ENCODE measurements around the gene SULT1C3. TPM values are rescaled to one million over a fixed set of nuclear protein-coding genes. Genes with fewer than 3 reads are reported as not detected.

The SULT1C3 gene
- total RNA-seq, 3 donors from 2014 or later = 0.66 to 2.0 TPM; not detected in 1

- H3K9me3 ChIP-seq = peaks cover 3 to 12% of the 10 kb centered on the region in 2 donors
- TF ChIP-seq POLR2AphosphoS5 (IDR thresholded peaks at IDR 0.05) (no peak), POLR2A (IDR thresholded peaks at IDR 0.05) (no peak)
- TF ChIP-seq, protein P1, sequence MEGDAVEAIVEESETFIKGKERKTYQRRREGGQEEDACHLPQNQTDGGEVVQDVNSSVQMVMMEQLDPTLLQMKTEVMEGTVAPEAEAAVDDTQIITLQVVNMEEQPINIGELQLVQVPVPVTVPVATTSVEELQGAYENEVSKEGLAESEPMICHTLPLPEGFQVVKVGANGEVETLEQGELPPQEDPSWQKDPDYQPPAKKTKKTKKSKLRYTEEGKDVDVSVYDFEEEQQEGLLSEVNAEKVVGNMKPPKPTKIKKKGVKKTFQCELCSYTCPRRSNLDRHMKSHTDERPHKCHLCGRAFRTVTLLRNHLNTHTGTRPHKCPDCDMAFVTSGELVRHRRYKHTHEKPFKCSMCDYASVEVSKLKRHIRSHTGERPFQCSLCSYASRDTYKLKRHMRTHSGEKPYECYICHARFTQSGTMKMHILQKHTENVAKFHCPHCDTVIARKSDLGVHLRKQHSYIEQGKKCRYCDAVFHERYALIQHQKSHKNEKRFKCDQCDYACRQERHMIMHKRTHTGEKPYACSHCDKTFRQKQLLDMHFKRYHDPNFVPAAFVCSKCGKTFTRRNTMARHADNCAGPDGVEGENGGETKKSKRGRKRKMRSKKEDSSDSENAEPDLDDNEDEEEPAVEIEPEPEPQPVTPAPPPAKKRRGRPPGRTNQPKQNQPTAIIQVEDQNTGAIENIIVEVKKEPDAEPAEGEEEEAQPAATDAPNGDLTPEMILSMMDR (IDR thresholded peaks at IDR 0.05) = no peak
- H3K36me3 ChIP-seq = no peaks in the 10 kb centered on the region
- no peaks in the 10 kb centered on the region for H3K27me3 ChIP-seq
- intact Hi-C loops (cut with DNase I; ENCODE audit: low total_unique reads) = no loop called here
- no peaks in the 10 kb centered on the region for H3K4me1 ChIP-seq
- H3K27ac ChIP-seq = no peak overlapping the region
- DNase-seq (ENCODE audit: low spot score in 2 of 2) = no peak
- H3K4me3 ChIP-seq = no peak overlapping the region
Observed at GRCh38 chr2:108200569-108200968, 39.2 kb upstream of the SULT1C3 start.

DNA sequence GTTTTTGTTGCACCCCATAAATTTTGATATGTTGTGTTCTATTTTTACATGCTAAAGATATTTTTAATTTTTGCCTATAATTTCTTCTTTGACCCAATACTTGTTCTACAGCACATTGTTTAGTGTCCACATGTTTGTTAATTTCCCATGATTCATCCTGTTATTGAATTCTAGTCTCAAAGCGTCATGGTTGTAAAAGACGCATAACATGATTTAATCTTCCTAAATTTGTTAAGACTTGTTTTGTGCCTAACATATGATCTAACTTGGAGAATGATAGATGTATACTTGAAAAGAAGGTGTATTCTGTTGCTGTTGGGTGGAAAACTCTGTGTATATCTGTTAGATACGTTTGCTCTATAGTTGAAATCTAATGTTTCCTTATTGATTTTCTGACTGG is 27.1 kb upstream of the SULT1C3 start:
- intact Hi-C loops (cut with DNase I; ENCODE audit: low total_unique reads) = no loop called here
- TF ChIP-seq, protein P1 (IDR thresholded peaks at IDR 0.05) = no peak
- TF ChIP-seq POLR2AphosphoS5 (IDR thresholded peaks at IDR 0.05) = no peak
- no peak for TF ChIP-seq POLR2A (IDR thresholded peaks at IDR 0.05)

GRCh38 chr2:108215794-108216211 is 24.0 kb upstream of the SULT1C3 start:
- no peak for DNase-seq (ENCODE audit: low spot score in 2 of 2)
- intact Hi-C loops (cut with DNase I; ENCODE audit: low total_unique reads) = no loop called here

More for the DNA sequence above, 27.1 kb upstream of the SULT1C3 start:
- no peaks in the 10 kb centered on the region for H3K36me3 ChIP-seq
- no peaks in the 10 kb centered on the region for H3K27me3 ChIP-seq
- DNase-seq (ENCODE audit: low spot score in 2 of 2) = no peak
- H3K4me3 ChIP-seq = no peak overlapping the region
- H3K9me3 ChIP-seq = peaks cover 10 to 30% of the 10 kb centered on the region in 2 donors
- no peak overlapping the region for H3K27ac ChIP-seq
- no peaks in the 10 kb centered on the region for H3K4me1 ChIP-seq

GRCh38 chr2:108217211-108217610 is 22.6 kb upstream of the SULT1C3 start:
- no peak for DNase-seq (ENCODE audit: low spot score in 2 of 2)
- Histone ChIP-seq H3K27ac (no peak overlapping the region), H3K4me1 (no peaks in the 10 kb centered on the region), H3K27me3 (no peaks in the 10 kb centered on the region), H3K9me3 (no peaks in the 10 kb centered on the region), H3K4me3 (no peak overlapping the region), H3K36me3 (no peaks in the 10 kb centered on the region)
- intact Hi-C loops (cut with DNase I; ENCODE audit: low total_unique reads) = no loop called here
- TF ChIP-seq POLR2AphosphoS5 (IDR thresholded peaks at IDR 0.05) (no peak), POLR2A (IDR thresholded peaks at IDR 0.05) (no peak)
- TF ChIP-seq, protein P1 (IDR thresholded peaks at IDR 0.05) = no peak

More at GRCh38 chr2:108215794-108216211, 24.0 kb upstream of the SULT1C3 start:
- Histone ChIP-seq H3K4me3 (peak overlapping the region in 1 of 3 donors; percentile 13), H3K36me3 (no peaks in the 10 kb centered on the region), H3K27ac (no peak overlapping the region), H3K9me3 (peaks cover 0 to 1% of the 10 kb centered on the region in 2 donors), H3K4me1 (no peaks in the 10 kb centered on the region), H3K27me3 (no peaks in the 10 kb centered on the region)
- no peak for TF ChIP-seq POLR2A (IDR thresholded peaks at IDR 0.05)

GRCh38 chr2:108219688-108220087 is 20.1 kb upstream of the SULT1C3 start:
- TF ChIP-seq POLR2A (IDR thresholded peaks at IDR 0.05) = no peak
- TF ChIP-seq, protein P1 (IDR thresholded peaks at IDR 0.05) = no peak
- no peak for TF ChIP-seq POLR2AphosphoS5 (IDR thresholded peaks at IDR 0.05)
- DNase-seq (ENCODE audit: low spot score in 2 of 2) = no peak
- H3K9me3 ChIP-seq = peaks cover 6 to 18% of the 10 kb centered on the region in 2 donors
- intact Hi-C loops (cut with DNase I; ENCODE audit: low total_unique reads) = no loop called here
- no peak overlapping the region for H3K4me3 ChIP-seq
- no peaks in the 10 kb centered on the region for H3K4me1 ChIP-seq
- H3K27me3 ChIP-seq = no peaks in the 10 kb centered on the region
- H3K27ac ChIP-seq = no peak overlapping the region
- H3K36me3 ChIP-seq = no peaks in the 10 kb centered on the region

DNA sequence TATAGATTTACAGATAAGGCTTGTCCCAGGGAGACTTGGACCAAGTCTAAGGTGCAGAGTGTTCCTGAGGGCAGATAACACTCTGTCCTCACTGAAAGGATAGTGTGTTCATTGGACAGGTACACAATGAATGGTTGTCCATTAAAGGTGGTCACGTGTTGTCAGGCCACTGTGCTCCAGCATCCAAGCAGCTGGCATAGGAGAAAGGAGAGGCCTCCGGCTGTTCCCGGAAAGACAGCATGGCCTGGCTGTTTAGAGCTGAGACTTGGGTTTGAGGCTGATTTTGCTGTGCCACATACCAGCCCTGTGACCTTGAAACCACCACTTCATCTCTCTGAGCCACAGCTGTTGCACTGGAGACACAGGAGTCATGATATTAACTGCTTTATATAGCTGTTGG is 19.6 kb upstream of the SULT1C3 start:
- DNase-seq (ENCODE audit: low spot score in 2 of 2) = no peak
- H3K9me3 ChIP-seq = peaks cover 6 to 18% of the 10 kb centered on the region in 2 donors
- intact Hi-C loops (cut with DNase I; ENCODE audit: low total_unique reads) = no loop called here

More for the DNA sequence above, 19.6 kb upstream of the SULT1C3 start:
- no peaks in the 10 kb centered on the region for H3K4me1 ChIP-seq
- H3K36me3 ChIP-seq = no peaks in the 10 kb centered on the region
- H3K27ac ChIP-seq = no peak overlapping the region
- H3K4me3 ChIP-seq = no peak overlapping the region
- H3K27me3 ChIP-seq = no peaks in the 10 kb centered on the region
- TF ChIP-seq, protein P1 (IDR thresholded peaks at IDR 0.05) = no peak
- no peak for TF ChIP-seq POLR2AphosphoS5 (IDR thresholded peaks at IDR 0.05)
- no peak for TF ChIP-seq POLR2A (IDR thresholded peaks at IDR 0.05)
